GM12865 (cell line): ENCODE results near the gene NTNG2.

Source experiments
- DNase-seq: peaks from one replicate; pipeline ENCODE4 v3.0.0; 2010; ENCODE audit warnings: low read depth
- H3K4me3 ChIP-seq: 2 replicates; pipeline ENCODE4 v1.5.1; 2011; ENCODE audit warnings: mild to moderate bottlenecking, low read depth, low read length, control low read depth
- CTCF ChIP-seq: IDR thresholded peaks from 2 replicates; pipeline ENCODE4 v1.5.1; 2011; ENCODE audit warnings: low read length, control low read depth, low read depth, inconsistent platforms; ENCODE audit not compliant: insufficient read depth; ENCODE audit errors: missing control alignments

The NTNG2 gene

GRCh38 chr9:132221941-132222340, 60.1 kb downstream of the NTNG2 start:
- TF ChIP-seq CTCF, result no peak
- DNase-seq, result no peak
- H3K4me3 ChIP-seq, result no peak overlapping the region

- H3K4me3 ChIP-seq, result no peak overlapping the region
- TF ChIP-seq CTCF, result no peak
- no peak for DNase-seq
Observed at GRCh38 chr9:132224645-132225044, 62.8 kb downstream of the NTNG2 start.

GRCh38 chr9:132226571-132227430, 64.9 kb downstream of the NTNG2 start:
- H3K4me3 ChIP-seq, result no peak overlapping the region
- no peak for DNase-seq
- no peak for TF ChIP-seq CTCF

GRCh38 chr9:132228062-132228461, 66.2 kb downstream of the NTNG2 start:
- H3K4me3 ChIP-seq, result no peak overlapping the region
- TF ChIP-seq CTCF, result no peak
- DNase-seq, result no peak

GRCh38 chr9:132230605-132231004, 68.7 kb downstream of the NTNG2 start:
- no peak for TF ChIP-seq CTCF
- DNase-seq, result no peak
- H3K4me3 ChIP-seq, result no peak overlapping the region

GRCh38 chr9:132231019-132231701, 69.3 kb downstream of the NTNG2 start:
- DNase-seq, result no peak
- no peak overlapping the region for H3K4me3 ChIP-seq
- TF ChIP-seq CTCF, result no peak
